Activated B cell treated with CpG ODN at 0.5 μM for 24 hours (primary cell): ENCODE results near the gene TMPRSS13. TPM values are rescaled to one million over a fixed set of nuclear protein-coding genes. Genes with fewer than 3 reads are reported as not detected.

Experiments used
- ATAC-seq: fragments of 200-7000 bp; cut with Tn5 transposase; one replicate; pipeline ENCODE4 v1.10.0; 2021; ENCODE audit warnings: low read depth, mild to moderate bottlenecking, moderate library complexity
- CTCF ChIA-PET: fragments of 350-600 bp; sonication (Branson Sonifier 250); formaldehyde crosslinking; loops from one replicate; lab custom pipeline; 2021; ENCODE audit warnings: antibody characterized with exemption; lab: Charles Lee
- POLR2A ChIA-PET: fragments of 350-600 bp; sonication (Branson Sonifier 250); formaldehyde crosslinking; loops from one replicate; lab custom pipeline; 2021; ENCODE audit warnings: antibody characterized with exemption; lab: Charles Lee
- DNase-seq: peaks from one replicate; pipeline ENCODE4 v3.0.0; 2022
- H3K27ac Mint-ChIP-seq: one replicate; pipeline ENCODE4 v1.8.0; 2020; ENCODE audit warnings: mixed read lengths
- H3K27me3 Mint-ChIP-seq: one replicate; pipeline ENCODE4 v1.8.0; 2021; ENCODE audit warnings: mixed read lengths
- H3K36me3 Mint-ChIP-seq: one replicate; pipeline ENCODE4 v1.8.0; 2021; ENCODE audit warnings: low read depth, mixed read lengths
- H3K4me1 Mint-ChIP-seq: one replicate; pipeline ENCODE4 v1.8.0; 2021; ENCODE audit warnings: mixed read lengths
- H3K4me3 Mint-ChIP-seq: one replicate; pipeline ENCODE4 v1.8.0; 2020; ENCODE audit warnings: mild to moderate bottlenecking, mixed read lengths
- H3K9me3 Mint-ChIP-seq: one replicate; pipeline ENCODE4 v1.8.0; 2020; ENCODE audit warnings: mixed read lengths
- CTCF ChIP-seq: fragments of 200-600 bp; IDR thresholded peaks from one replicate; pipeline ENCODE4 v1.8.0; 2022; ENCODE audit warnings: antibody characterized with exemption, mild to moderate bottlenecking
- intact Hi-C: fragments of 100-400 bp; cut with micrococcal nuclease; formaldehyde crosslinking; loops from one replicate; pipeline ENCODE4 v1.15.1; 2024
- total RNA-seq: library from RNA; stranded (reverse); gene quantifications from 2 replicates; pipeline ENCODE4 v1.2.3, GENCODE V29; 2022

Gene TMPRSS13
- total RNA-seq, 1 donor from 2014 or later: 3.7 TPM

DNA sequence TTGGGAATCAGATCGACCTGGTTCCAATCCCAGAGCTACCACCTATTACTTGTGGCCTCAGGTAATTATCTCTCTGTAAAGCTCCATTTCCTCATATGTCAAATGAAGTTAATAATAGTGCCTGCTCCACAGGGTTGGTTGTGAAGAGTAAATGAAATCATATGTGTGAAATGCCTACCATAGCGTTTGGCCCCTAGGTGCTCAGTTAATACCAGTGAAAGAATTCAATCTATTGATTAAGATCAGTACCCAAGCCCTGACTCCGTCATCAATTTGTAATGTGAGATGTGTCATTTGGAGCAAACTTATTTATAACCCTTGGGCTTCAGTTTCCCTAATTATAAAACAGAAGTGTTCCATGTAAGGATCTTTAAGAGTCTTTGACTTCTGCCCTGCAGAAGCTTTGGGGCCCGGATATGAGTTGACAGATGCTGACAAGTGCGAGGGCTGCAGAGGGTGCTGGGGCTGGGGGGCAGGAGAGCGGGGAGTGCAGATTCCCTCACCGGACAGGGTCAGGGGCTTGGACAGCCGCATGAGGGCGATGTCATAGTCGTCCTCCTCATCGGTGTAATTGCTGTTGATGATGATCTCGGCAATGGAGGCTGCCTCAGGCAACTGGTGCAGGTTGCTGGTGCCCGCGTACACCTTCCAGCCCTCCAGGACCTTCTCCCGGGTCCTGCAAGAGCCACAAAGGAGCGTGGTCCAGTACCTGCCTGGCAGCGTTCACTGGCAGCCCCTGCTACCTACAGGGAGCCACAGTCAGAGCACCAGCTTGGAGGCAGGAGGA lies 20.9 kb downstream of the TMPRSS13 start:
- no peak for DNase-seq
- no peaks in the 10 kb centered on the region for H3K36me3 Mint-ChIP-seq
- TF ChIP-seq CTCF: no peak
- CTCF ChIA-PET: interaction anchor here (0.6 to 2.1 kb wide), 2 partner anchors 39 to 145 kb away, joined by 3 to 8 read pairs; no protein-coding TSS in a partner anchor
- ATAC-seq: no peak
- POLR2A ChIA-PET: interaction anchor here (0.6 kb wide), 1 partner anchor 146 kb away, joined by 3 read pairs; no protein-coding TSS in a partner anchor
- H3K27me3 Mint-ChIP-seq: peaks cover 5% of the 10 kb centered on the region
- peak overlapping the region; percentile 22 for H3K27ac Mint-ChIP-seq
- no peaks in the 10 kb centered on the region for H3K9me3 Mint-ChIP-seq
- H3K4me1 Mint-ChIP-seq: peaks cover 10% of the 10 kb centered on the region
- no peak overlapping the region for H3K4me3 Mint-ChIP-seq
- intact Hi-C loops: no loop called here

DNA sequence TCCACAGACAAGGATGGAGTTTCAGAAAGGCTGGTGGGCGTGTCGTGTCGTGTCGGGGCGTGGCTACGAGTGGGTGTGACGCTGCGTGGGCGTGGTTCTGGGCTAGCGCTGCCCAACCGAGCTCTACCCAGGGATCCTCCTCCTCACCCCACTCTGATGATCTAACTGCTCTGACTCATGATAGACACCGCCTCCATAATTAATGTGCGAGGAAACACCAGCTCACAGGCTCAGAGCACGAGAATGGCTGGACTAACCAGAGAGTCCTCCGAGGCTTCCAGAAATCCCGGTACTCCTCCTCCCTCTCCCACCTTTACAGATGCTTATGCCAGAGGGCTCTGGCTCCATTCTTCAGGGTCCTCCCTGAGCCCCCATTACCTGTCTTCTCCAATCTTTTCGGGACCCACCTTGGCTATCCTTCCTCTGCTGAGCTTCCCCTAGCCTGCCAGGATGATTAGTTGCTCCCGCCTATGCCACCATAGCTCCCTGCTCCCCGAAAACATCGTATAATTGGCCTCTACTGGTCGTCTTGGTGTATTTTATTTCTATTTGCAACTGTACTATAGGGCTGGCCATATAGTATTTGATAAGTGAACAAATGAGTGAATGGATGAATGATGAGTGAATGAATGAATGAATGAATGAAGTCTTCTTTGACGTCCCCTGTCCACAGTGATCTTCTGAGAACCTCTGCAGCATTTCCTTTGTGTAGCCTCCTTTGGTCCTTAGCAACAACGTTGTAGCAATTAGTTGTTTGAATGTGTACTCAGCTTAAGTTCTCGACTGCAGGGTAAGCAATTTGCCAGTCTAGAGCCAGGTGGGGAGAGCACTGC lies 21.7 kb downstream of the TMPRSS13 start:
- Mint-ChIP-seq H3K4me1 (peaks cover 10% of the 10 kb centered on the region), H3K9me3 (no peaks in the 10 kb centered on the region), H3K36me3 (no peaks in the 10 kb centered on the region), H3K27me3 (peaks cover 5% of the 10 kb centered on the region), H3K27ac (peak overlapping the region; percentile 22), H3K4me3 (peak overlapping the region; percentile 32)
- ChIA-PET POLR2A (interaction anchor here (0.6 to 1.1 kb wide), 3 partner anchors 12 to 147 kb away, joined by 3 to 4 read pairs (median 4); partner anchors contain the start of gene IL10RA), CTCF (interaction anchor here (1.3 to 2.1 kb wide), 2 partner anchors 40 to 146 kb away, joined by 3 to 8 read pairs; no protein-coding TSS in a partner anchor)
- intact Hi-C loops: no loop called here
- DNase-seq: peak; percentile 61
- ATAC-seq: peak; percentile 97
- no peak for TF ChIP-seq CTCF

DNA sequence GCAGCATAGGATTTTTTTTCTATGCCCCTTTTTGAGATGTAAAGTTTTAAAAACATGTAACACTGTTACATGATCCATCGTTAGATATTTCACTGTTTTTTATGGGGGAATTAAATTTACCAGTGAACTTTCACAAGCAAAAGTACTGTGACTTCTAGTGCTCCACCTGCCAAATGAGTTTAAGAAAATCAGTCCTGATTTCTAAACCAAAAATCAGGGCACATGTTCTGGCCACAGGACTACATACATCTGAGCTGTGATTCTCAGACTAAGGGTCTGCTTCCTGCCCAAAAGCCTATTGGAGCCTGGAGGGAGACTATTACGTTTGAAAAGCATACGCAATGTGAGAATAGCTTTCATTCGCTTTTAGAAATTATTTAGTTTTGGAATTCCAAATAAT lies 22.5 kb downstream of the TMPRSS13 start:
- Mint-ChIP-seq H3K36me3 (no peaks in the 10 kb centered on the region), H3K27me3 (peaks cover 5% of the 10 kb centered on the region), H3K27ac (no peak overlapping the region), H3K4me1 (peaks cover 10% of the 10 kb centered on the region), H3K9me3 (no peaks in the 10 kb centered on the region), H3K4me3 (no peak overlapping the region)
- CTCF ChIA-PET: interaction anchor here (1.3 to 2.1 kb wide), 2 partner anchors 41 to 146 kb away, joined by 3 to 8 read pairs; no protein-coding TSS in a partner anchor
- TF ChIP-seq CTCF: no peak
- ATAC-seq: no peak
- intact Hi-C loops: no loop called here
- POLR2A ChIA-PET: interaction anchor here (0.7 to 1.1 kb wide), 2 partner anchors 13 to 80 kb away, joined by 4 read pairs; partner anchors contain the start of gene IL10RA
- DNase-seq: no peak

DNA sequence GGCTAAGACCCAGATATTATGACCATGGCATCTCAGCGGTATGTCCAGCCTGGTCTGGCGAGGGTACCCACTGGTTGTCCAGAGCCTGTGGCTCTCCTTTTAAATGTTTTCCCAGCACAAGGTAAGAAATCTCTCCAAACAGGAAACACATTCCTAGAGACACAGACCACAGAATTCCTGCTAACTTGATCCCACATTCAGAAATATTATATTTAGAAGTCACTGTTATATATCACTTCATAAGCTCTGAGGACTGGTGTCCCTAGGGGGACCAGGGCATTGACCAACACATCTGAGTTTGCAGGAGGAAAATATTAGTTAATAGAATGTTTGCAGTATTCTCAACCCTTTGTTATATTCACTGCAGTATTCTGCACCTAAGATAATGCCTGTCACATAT lies 23.1 kb downstream of the TMPRSS13 start:
- Mint-ChIP-seq H3K9me3 (no peaks in the 10 kb centered on the region), H3K4me3 (no peak overlapping the region), H3K4me1 (peaks cover 10% of the 10 kb centered on the region), H3K36me3 (no peaks in the 10 kb centered on the region), H3K27me3 (peaks cover 4% of the 10 kb centered on the region), H3K27ac (no peak overlapping the region)
- intact Hi-C loops: no loop called here
- CTCF ChIA-PET: interaction anchor here (1.3 kb wide), 1 partner anchor 147 kb away, joined by 3 read pairs; no protein-coding TSS in a partner anchor
- DNase-seq (no peak), ATAC-seq (no peak)
- POLR2A ChIA-PET: no interaction called here
- no peak for TF ChIP-seq CTCF
